Stimulated activated CD4-positive, alpha-beta T cell treated with anti-CD3 and anti-CD28 coated beads, Interleukin-4, amount 100 ng/mL, for 1 hour (primary cell): ENCODE results near the gene SLC25A44.
"Not testable (repeated sequence)": the region's sequence is repeated elsewhere in the genome, so short reads cannot be mapped to it uniquely, and the experiment has no call there.

Source experiments
- DNase-seq: peaks from one replicate; pipeline ENCODE4 v3.0.0-alpha.2; 2020

SLC25A44 gene

GRCh38 chr1:156212130-156212529 lies 18.2 kb downstream of the SLC25A44 start:
- no peak for DNase-seq

GRCh38 chr1:156212833-156213643 lies 19.1 kb downstream of the SLC25A44 start, which contains the start of gene PMF1:
TSS of gene PMF1 (plus strand) at chr1:156213007. CDS start at chr1:156213016, 9 bp downstream.
- DNase-seq, result peak; percentile 95

- DNase-seq, result no peak
Measured at GRCh38 chr1:156213644-156213966, 19.7 kb downstream of the SLC25A44 start.

- DNase-seq, result no peak
Measured at GRCh38 chr1:156214024-156214748, 20.3 kb downstream of the SLC25A44 start.

- DNase-seq, result not testable (repeated sequence)
Measured at GRCh38 chr1:156216361-156217086, 22.6 kb downstream of the SLC25A44 start.

- no peak for DNase-seq
Measured at GRCh38 chr1:156217871-156218270, 24.0 kb downstream of the SLC25A44 start.

- DNase-seq, result no peak
Measured at GRCh38 chr1:156220226-156220625, 26.3 kb downstream of the SLC25A44 start.

- no peak for DNase-seq
Measured at GRCh38 chr1:156221986-156222692, 28.2 kb downstream of the SLC25A44 start.

GRCh38 chr1:156225677-156226014 lies 31.7 kb downstream of the SLC25A44 start:
- DNase-seq, result no peak

GRCh38 chr1:156226116-156226538 lies 32.2 kb downstream of the SLC25A44 start:
- no peak for DNase-seq

GRCh38 chr1:156226782-156227181 lies 32.9 kb downstream of the SLC25A44 start:
- no peak for DNase-seq

- no peak for DNase-seq
Measured at GRCh38 chr1:156228501-156228900, 34.6 kb downstream of the SLC25A44 start.

GRCh38 chr1:156229809-156230472 lies 36.0 kb downstream of the SLC25A44 start:
- DNase-seq, result no peak

GRCh38 chr1:156230473-156230837 lies 36.6 kb downstream of the SLC25A44 start:
- no peak for DNase-seq

- DNase-seq, result no peak
Measured at GRCh38 chr1:156232201-156232894, 38.4 kb downstream of the SLC25A44 start.

- no peak for DNase-seq
Measured at GRCh38 chr1:156233426-156234127, 39.7 kb downstream of the SLC25A44 start.

GRCh38 chr1:156236164-156236563 lies 42.3 kb downstream of the SLC25A44 start:
- DNase-seq, result no peak

GRCh38 chr1:156238248-156238647 lies 44.3 kb downstream of the SLC25A44 start:
- no peak for DNase-seq

GRCh38 chr1:156241311-156241811 lies 47.5 kb downstream of the SLC25A44 start:
- DNase-seq, result no peak

GRCh38 chr1:156241926-156242325 lies 48.0 kb downstream of the SLC25A44 start, which contains the start of gene BGLAP:
TSS of gene BGLAP (plus strand) at chr1:156242184. CDS start at chr1:156242232, 48 bp downstream.
- no peak for DNase-seq

- no peak for DNase-seq
Measured at GRCh38 chr1:156242738-156243137, 48.8 kb downstream of the SLC25A44 start.
